Fibroblast of skin of abdomen (primary cell): ENCODE data around the gene AKAP8.
"Not testable (repeated sequence)": the region's sequence is repeated elsewhere in the genome, so short reads cannot be mapped to it uniquely, and the experiment has no call there.

Experiments
- DNase-seq: peaks from one replicate; pipeline ENCODE4 v3.0.0-alpha.2; 2013

AKAP8 gene

GRCh38 chr19:15372470-15372869 is 7.1 kb downstream of the AKAP8 start:
- no peak for DNase-seq

GRCh38 chr19:15371786-15372380 is 7.7 kb downstream of the AKAP8 start:
- no peak for DNase-seq

- DNase-seq: no peak
Observed at GRCh38 chr19:15371119-15371518, 8.5 kb downstream of the AKAP8 start.

- DNase-seq: no peak
Observed at GRCh38 chr19:15369594-15369891, 10.0 kb downstream of the AKAP8 start.

GRCh38 chr19:15368798-15369593 is 10.6 kb downstream of the AKAP8 start:
- no peak for DNase-seq

- no peak for DNase-seq
Observed at GRCh38 chr19:15368051-15368632, 11.4 kb downstream of the AKAP8 start.

GRCh38 chr19:15367439-15367838 is 12.1 kb downstream of the AKAP8 start:
- DNase-seq: no peak

GRCh38 chr19:15365264-15365663 is 14.3 kb downstream of the AKAP8 start:
- no peak for DNase-seq

- DNase-seq: not testable (repeated sequence)
Observed at GRCh38 chr19:15363791-15364190, 15.8 kb downstream of the AKAP8 start.

- not testable (repeated sequence) for DNase-seq
Observed at GRCh38 chr19:15363048-15363447, 16.5 kb downstream of the AKAP8 start.

- not testable (repeated sequence) for DNase-seq
Observed at GRCh38 chr19:15360015-15360414, 19.6 kb downstream of the AKAP8 start.

- no peak for DNase-seq
Observed at GRCh38 chr19:15358918-15359317, 20.7 kb downstream of the AKAP8 start.

- DNase-seq: no peak
Observed at GRCh38 chr19:15357906-15358305, 21.7 kb downstream of the AKAP8 start.

- no peak for DNase-seq
Observed at GRCh38 chr19:15354566-15355296, 24.9 kb downstream of the AKAP8 start.

GRCh38 chr19:15353908-15354307 is 25.7 kb downstream of the AKAP8 start:
- no peak for DNase-seq

GRCh38 chr19:15352535-15352934 is 27.1 kb downstream of the AKAP8 start:
- DNase-seq: not testable (repeated sequence)

GRCh38 chr19:15341328-15341727 is 38.3 kb downstream of the AKAP8 start:
- not testable (repeated sequence) for DNase-seq

- no peak for DNase-seq
Observed at GRCh38 chr19:15340086-15340485, 39.5 kb downstream of the AKAP8 start.

- no peak for DNase-seq
Observed at GRCh38 chr19:15337202-15337601, 42.4 kb downstream of the AKAP8 start.

- DNase-seq: not testable (repeated sequence)
Observed at GRCh38 chr19:15335992-15336391, 43.6 kb downstream of the AKAP8 start.

- peak; percentile 63 for DNase-seq
Observed at GRCh38 chr19:15332311-15332996, 47.1 kb downstream of the AKAP8 start, which contains the start of gene BRD4. Gene BRD4 (minus strand): TSS chr19:15332539. CDS start chr19:15273099, 59,440 bp downstream.
